ENCODE measurements around the gene RALGPS1. TPM values are rescaled to one million over a fixed set of nuclear protein-coding genes. Genes with fewer than 3 reads are reported as not detected.

The RALGPS1 gene
- total RNA-seq, 1 experiment from 2014 or later = 18.6 TPM

- H3K9me3 ChIP-seq (ENCODE audit: control insufficient read depth, low read depth, low read length) = no peaks in the 10 kb centered on the region
- H3K79me2 ChIP-seq (ENCODE audit: insufficient read depth, low read length) = no peaks in the 10 kb centered on the region
- H3K23ac ChIP-seq (ENCODE audit: insufficient read length, low read depth, low read length) = no peak overlapping the region
- H4K8ac ChIP-seq (replicated peaks; ENCODE audit: insufficient read length, low read depth, low read length) = no peak overlapping the region
- no peak overlapping the region for H2BK12ac ChIP-seq (ENCODE audit: insufficient read length, low read depth, low read length)
- Mint-ChIP-seq H3K4me3 (no peak overlapping the region), H3K27ac (peak overlapping the region in 2 of 3 experiments; percentile 43 to 62; a peak in 2 of 7 replicates), H3K9me3 (no peaks in the 10 kb centered on the region), H3K27me3 (ENCODE audit: low read depth) (no peaks in the 10 kb centered on the region), H3K4me1 (peaks cover 12% of the 10 kb centered on the region in 2 experiments), H3K36me3 (ENCODE audit: insufficient read depth in 1 of 3, low read depth in 3 of 3) (peaks cover 0 to 3% (median 0%) of the 10 kb centered on the region in 3 experiments; a peak in 3 of 7 replicates)
- H3K4ac ChIP-seq (ENCODE audit: low read depth, low read length) = no peak overlapping the region
- H3K4me2 ChIP-seq (ENCODE audit: insufficient read depth, insufficient read length, low read length) = no peak overlapping the region
- WGBS (ENCODE audit: extremely low coverage, insufficient read length, low lambda C conversion rate) = no CpG with 5 or more reads among the region's 12 CpGs
- H3K56ac ChIP-seq (ENCODE audit: insufficient read length, low read depth, low read length) = no peak overlapping the region
- no peak overlapping the region for H2AK5ac ChIP-seq (ENCODE audit: insufficient read length, low read length)
- no peaks in the 10 kb centered on the region for H3K27me3 ChIP-seq (ENCODE audit: insufficient read depth, low read length)
- H3K9ac ChIP-seq (ENCODE audit: extremely low read depth, insufficient read length, low read length) = no peak overlapping the region
- no peaks in the 10 kb centered on the region for H3K23me2 ChIP-seq (ENCODE audit: insufficient read length, low read depth, low read length, poor library complexity, severe bottlenecking)
- no peak for TF ChIP-seq CTCF (conservative IDR thresholded peaks at IDR 0.05)
- no peak overlapping the region for H2BK20ac ChIP-seq (ENCODE audit: low read depth, low read length, poor library complexity, severe bottlenecking)
- H4K91ac ChIP-seq (ENCODE audit: insufficient read length, low read depth, low read length) = no peak overlapping the region
- no peak overlapping the region for H2BK120ac ChIP-seq (ENCODE audit: low read depth, low read length, poor library complexity, severe bottlenecking)
- no peaks in the 10 kb centered on the region; the same call in 1 of the 2 replicates for H3K4me1 ChIP-seq (ENCODE audit: insufficient read depth, low read length)
- DNase-seq = peak; percentile 25
- no peak overlapping the region for H2BK5ac ChIP-seq (ENCODE audit: insufficient read length, low read length)
- H3K79me1 ChIP-seq (ENCODE audit: insufficient read depth, low read depth, low read length, poor library complexity, severe bottlenecking) = no peaks in the 10 kb centered on the region
- H3K14ac ChIP-seq (ENCODE audit: insufficient read depth, low read length) = no peak overlapping the region; the same call in 1 of the 2 replicates
- H4K20me1 ChIP-seq (ENCODE audit: control insufficient read depth, insufficient read depth, insufficient read length) = no peaks in the 10 kb centered on the region
- no peak overlapping the region for H2AFZ ChIP-seq (ENCODE audit: low read length)
- no peak overlapping the region for H3K18ac ChIP-seq (ENCODE audit: insufficient read length, low read depth, low read length)
- H2BK15ac ChIP-seq (ENCODE audit: low read depth, low read length) = no peak overlapping the region
- H3K27ac ChIP-seq (ENCODE audit: insufficient read length, low read depth, low read length) = no peak overlapping the region
- no peak overlapping the region for H3T11ph ChIP-seq (ENCODE audit: low read length)
- no peak overlapping the region for H4K5ac ChIP-seq (ENCODE audit: insufficient read length, low read depth, low read length)
Measured at GRCh38 chr9:127166651-127167524, 252.3 kb downstream of the RALGPS1 start.

Measured in H9 (cell line).